HG02678 (cell line): Measurements from ENCODE around the gene PKHD1.

Experiments used
- ATAC-seq: cut with Tn5 transposase; IDR thresholded peaks from one replicate; pipeline ENCODE4 v1.9.1; 2021; ENCODE audit warnings: mild to moderate bottlenecking, moderate library complexity; ENCODE audit not compliant: unreplicated experiment

Gene PKHD1

DNA sequence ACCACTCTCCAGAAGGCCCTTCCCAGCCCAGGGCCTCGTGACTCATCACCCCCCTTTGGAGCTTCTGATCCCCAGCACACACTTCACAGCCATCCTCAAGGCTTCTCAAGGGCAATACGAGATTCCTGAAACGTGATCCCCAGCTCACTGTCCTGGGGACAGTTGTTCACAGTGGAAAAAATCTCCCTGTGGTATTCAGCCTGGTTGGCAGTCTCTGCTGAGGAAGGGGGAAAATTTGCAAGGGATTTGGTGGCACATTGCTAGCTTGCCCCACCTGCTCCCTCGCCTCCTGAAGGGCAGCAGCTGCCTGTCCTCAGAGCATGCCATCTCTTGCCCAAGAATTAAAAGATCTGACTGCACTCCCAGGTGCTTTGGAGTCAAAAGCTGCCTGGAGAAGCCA lies 20.7 kb upstream of the PKHD1 start:
- no peak for ATAC-seq

- no peak for ATAC-seq
Measured at GRCh38 chr6:52106994-52107393, 19.6 kb upstream of the PKHD1 start.

- no peak for ATAC-seq
Measured at GRCh38 chr6:52104979-52105378, 17.6 kb upstream of the PKHD1 start.

DNA sequence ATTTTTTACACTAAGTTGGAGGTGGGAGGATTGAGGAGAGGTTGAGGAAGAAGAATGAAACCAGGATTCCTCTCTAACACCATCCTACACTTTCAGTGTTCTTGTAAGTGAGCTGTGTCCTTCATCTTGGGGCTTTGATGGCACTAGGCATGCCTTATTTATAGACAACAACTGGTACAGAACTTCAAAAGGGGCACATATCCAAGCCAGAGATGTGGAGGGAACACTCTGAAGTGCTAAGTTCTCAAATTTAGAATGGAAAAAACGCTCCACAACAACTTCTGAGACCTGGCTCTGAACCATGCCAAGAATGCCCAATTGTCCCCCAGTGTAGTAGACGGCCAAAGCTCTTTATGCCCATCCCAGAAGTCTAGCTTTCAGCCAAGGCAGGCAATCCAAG lies 16.2 kb upstream of the PKHD1 start:
- ATAC-seq = no peak

- ATAC-seq = no peak
Measured at GRCh38 chr6:52102405-52102804, 15.0 kb upstream of the PKHD1 start.

GRCh38 chr6:52098721-52099120 lies 11.3 kb upstream of the PKHD1 start:
- ATAC-seq = no peak

DNA sequence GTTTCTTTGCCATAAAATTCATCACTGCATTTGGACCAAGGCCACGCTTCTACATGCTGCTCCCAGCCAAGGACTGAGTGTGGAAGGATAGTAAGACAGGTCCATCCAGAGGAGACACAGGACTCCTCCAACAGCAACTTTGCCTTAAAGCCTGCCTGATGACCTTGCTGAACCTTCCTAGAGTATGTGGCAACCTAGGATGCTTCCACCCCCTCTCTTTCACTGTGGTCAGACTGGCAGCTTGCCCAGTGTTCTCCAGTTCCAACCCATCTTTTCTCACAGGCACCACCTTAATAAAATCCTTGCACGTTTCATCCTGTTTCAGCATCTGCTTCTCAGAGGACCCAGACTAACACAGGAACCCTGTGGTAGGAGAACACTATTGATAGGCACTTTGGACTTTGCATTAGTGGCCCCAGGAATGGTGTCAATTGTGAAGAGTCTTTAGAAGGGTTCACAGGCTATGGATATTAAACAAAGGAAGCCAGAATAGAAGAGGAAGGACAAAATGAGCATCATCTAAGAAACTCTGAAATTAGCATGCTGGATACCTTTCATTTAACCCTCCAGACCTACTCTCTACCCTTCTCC lies 2.4 kb upstream of the PKHD1 start:
- no peak for ATAC-seq

DNA sequence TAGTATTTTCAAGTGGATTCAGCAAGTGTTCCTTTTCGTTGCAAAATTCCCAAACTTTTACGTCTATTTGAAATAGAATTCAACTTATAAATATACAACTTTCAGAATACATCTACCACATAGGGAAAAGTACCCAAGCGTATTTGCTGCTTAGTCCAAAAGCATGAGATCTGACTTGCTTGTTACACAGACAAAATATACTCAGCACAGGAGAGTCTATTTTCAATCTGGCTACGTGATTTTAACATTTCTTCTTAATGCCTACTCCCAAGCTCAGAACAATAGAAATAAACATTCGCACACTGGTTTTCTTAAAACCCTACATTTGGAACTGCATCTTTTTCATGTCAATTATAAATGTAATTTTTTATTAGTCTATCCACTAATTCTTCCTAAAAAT lies 672 bp downstream of the PKHD1 start:
- ATAC-seq = no peak

GRCh38 chr6:52081237-52081636 lies 6.2 kb downstream of the PKHD1 start:
- no peak for ATAC-seq

DNA sequence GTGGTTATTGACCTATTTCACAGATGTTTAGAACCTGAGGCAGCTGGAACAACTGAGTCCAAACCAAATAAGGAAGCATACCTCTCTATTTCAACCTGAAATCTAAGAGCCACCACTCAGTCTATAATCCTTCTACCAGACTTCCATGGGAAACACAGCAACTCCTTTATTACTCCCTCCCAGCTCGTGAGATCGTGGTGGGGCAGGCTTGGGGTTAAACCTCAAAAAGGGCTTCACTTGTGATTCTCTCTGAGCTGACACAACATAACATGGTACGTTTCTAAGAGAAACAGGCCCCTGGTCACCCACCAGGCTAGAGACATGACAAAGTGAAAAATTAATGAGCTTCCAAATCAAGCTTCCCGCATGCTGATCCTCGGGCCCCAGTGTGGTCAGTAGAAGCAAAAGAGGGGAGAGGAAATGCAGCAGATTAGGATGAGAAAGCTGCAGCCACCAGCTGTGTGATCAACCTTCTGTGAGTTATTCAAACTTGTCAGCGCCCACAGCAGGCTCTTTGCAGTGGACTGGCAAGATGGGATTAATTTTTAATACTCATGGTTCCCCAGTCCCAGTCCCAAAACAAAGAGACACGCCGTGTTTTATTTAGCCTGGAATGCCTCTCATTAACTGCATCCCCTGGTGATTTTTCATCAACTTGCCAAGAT lies 9.3 kb downstream of the PKHD1 start:
- no peak for ATAC-seq

GRCh38 chr6:52077180-52077884 lies 10.1 kb downstream of the PKHD1 start:
- no peak for ATAC-seq

DNA sequence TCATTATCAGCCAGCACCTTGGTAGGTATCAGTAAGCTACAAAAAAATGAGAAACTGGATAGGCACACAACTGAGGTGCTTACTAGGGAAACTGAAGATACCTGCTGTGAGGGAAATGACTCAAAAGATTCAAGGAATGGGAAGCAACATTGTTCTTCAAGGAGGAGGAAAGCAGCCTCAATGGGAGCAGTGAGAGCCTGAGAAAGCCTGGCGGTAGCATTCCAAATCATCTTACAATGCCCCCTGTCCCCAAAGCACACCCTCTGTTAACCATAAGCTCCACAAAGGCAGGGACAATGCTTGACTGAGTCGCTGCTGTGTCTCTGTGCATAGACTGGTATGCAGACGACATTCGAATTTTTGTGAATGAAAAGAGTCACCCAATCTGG lies 10.6 kb downstream of the PKHD1 start:
- no peak for ATAC-seq

DNA sequence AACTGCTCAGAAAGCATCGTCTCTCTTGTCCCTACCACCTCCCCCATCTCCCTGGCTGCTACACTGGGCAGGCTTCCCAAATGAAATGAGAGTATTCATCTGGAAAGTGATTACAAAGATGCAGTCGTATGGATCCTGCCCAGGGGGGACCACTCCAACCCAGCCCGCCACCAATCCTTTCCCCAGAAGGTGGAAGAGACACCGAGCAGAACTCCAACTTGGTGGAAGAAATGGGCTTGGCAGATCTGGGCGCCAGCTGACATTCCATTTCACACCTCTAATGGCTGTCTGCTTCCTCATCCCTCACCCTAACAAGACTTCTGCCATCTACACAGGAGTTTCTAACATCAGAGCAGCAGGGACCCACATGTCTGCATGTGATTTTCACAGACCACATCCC lies 12.7 kb downstream of the PKHD1 start:
- no peak for ATAC-seq

- ATAC-seq = no peak
Measured at GRCh38 chr6:52074155-52074554, 13.3 kb downstream of the PKHD1 start.

DNA sequence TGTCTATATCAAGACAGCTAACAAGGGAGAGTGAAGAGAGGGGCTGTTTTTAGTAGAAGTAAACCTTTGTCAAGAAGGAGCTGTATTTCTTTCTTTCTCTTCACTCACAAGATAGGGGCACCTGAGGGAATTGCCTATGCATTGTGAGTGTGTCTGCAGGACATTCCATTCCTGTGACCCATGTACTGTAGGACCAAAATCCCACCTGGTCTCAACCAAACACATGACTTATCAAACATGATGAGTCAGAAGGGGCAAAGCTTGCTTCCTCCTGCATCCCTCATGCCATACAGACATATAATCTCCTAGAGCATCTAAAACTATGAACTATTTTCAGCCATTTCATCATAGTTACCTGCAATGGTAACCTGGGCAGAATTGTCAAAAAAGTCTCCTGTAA lies 21.8 kb downstream of the PKHD1 start:
- ATAC-seq = no peak

DNA sequence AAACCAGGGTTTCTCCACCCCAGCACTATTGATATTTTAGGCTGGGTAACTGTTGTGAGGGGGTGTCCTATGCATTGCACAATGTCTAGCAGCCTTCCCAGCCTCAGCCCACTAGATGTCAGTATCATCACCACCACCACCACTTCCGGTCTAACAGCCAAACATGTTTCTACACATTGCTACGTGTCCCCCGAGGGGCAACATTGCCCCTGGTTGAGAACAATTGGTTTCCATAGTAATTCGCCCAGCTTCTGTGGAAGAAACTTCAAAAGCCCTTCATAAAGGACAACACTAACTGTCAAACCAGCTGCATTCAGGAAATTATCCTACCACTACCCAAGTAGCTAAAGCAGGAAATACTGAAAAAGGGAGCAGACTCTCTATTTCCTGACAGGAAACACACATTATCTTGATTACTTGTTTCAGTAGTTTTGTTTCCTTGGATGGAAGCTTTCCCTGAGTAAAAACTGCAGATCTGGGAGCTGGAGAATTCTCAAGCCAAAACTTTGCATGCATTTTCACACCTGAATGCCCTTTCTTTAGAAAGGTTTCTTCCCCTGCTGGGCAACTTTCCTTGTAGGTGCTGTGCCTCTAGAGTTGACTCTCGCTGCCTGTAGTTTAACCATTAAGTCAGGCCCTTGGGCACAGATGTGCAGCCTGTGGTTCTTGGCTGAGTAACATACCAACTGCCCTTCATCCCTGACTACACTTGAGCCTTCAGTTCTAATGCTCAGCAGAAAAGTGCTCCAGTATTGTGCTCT lies 23.6 kb downstream of the PKHD1 start:
- ATAC-seq = peak; percentile 98

GRCh38 chr6:52061481-52061880 lies 25.9 kb downstream of the PKHD1 start:
- no peak for ATAC-seq

- no peak for ATAC-seq
Measured at GRCh38 chr6:52059821-52060220, 27.6 kb downstream of the PKHD1 start.

GRCh38 chr6:52055451-52055850 lies 32.0 kb downstream of the PKHD1 start:
- ATAC-seq = no peak

DNA sequence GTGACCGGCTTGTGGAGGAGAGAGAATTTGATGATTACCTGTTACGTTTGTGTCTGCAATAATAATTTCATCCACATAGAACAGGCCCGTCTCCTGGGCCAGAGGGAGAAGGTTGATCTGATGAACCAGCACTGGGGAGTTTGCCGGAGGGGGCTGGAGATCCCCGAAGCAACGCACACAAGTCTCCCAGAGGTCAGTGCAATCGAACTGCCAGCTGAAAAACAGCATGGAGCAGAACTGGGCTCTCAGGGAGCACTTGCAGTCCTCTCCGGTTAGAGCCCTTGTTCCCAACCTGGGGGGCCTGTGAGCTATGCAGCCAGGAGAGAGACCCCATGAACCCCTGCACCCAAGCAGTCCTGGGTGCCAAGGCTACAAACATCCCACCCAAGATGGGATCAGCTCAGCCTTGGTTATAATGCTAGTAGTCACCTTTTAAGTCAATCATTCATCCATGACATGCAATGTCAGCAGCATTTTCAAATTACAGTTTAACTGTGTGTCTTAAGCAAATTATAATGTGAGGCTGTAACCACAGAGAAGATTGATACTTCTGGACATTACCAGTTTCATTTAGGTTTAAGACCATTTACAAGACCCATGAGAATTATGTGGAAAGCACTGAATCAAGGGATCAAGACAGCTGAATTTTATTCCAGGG lies 34.2 kb downstream of the PKHD1 start:
- no peak for ATAC-seq

GRCh38 chr6:52050051-52050405 lies 37.4 kb downstream of the PKHD1 start:
- no peak for ATAC-seq
